NCI-H187 (cell line): ENCODE measurements around the gene GUCA2A.

Source experiments
- DNase-seq, 2 experiments: peaks; one replicate each; lab custom pipeline; 2025; lab: John Stamatoyannopoulos, UW

GUCA2A gene

DNA sequence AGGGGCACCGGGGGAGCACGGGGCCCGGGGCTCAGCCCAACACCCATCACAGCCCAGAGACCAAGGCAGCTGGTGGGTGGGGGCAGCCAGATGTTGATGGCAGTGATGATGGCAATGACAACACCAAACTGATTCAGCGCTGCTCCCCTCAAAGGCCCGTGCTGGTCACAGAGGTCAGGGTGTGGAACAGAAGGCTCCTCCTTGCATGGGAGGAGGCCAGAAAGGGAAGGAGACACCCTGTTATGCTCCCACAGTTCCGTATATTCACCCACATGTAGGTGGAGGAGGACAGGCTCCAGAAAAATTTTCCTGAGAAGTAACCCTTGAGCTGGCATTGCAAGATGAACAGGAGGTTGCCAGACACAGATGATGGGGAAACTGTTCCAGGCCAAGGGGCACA lies 10.9 kb downstream of the GUCA2A start:
- no peak for DNase-seq

DNA sequence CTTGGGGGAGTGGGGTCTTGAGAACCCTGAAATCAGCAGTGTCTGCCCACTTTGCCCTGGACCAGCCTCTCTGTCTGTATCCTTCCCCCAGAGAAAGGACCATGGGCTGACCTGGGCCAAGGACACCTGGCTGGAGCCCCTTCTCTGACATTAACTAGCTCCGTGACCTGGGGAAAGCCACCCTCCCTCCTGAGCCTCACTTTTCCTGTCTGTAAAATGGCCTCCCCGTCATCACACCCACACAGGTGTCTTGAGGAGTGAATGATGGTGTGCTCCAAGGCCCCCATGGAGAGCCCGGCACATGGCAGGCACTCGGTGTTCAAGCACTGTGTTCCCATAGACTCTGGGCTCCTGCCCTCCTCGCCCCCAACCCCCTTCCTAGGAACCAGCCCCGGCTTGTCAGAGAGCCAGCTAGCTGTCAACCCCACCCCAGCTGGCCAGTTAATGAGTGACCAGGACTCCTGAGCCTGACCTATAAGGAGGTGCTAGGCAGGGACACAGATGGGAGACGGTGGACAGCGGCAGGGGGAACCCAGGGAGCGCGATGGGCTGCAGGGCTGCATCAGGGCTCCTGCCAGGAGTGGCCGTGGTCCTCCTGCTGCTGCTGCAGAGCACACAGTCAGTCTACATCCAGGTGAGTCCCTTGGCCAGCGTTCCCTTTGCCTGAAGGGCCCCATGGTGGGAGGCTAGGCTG lies 11.5 kb downstream of the GUCA2A start, which contains the start of gene GUCA2B:
GUCA2B (plus strand) TSS at position 504 of the 694 bp plus-strand sequence; CDS start at position 545, 41 bp downstream.
- DNase-seq: no peak

DNA sequence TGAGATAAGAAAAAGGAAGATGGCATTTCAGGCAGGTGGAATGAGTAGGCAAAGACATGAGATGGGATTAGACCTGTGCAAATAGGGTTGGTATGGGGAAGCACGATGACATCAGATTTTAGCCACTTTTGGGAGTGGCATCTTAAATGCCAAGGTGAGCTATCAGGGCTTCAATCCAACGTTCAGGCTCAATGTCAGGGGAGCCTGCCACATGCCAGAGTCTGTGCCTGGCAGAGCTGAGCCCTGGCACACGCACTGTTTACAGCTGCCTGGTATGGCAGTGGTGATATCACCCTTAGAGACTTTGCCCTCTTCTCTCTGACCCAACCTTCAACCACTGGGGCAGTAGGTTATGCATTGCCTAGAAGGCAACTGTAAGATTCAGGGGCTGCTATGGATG lies 12.4 kb downstream of the GUCA2A start:
- no peak for DNase-seq

DNA sequence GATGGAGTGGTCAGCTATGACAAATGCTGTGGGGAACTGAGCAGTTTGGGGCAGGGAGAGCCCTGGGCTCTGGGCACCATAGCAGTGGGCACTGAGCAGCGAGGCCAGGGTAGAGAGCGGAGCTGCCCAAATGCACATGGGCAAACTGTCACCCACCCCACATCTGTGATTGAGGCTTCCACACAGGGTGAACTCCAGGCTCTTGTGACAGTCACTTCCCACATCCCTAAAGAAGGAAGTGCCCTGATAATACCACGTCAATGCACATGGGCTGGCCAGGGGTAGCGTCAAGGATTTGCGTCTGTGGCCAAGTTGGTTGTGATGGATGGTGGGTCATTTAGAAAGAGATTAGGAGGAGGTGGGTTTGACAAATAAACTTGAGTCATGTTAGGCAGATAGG lies 13.9 kb downstream of the GUCA2A start:
- no peak for DNase-seq

DNA sequence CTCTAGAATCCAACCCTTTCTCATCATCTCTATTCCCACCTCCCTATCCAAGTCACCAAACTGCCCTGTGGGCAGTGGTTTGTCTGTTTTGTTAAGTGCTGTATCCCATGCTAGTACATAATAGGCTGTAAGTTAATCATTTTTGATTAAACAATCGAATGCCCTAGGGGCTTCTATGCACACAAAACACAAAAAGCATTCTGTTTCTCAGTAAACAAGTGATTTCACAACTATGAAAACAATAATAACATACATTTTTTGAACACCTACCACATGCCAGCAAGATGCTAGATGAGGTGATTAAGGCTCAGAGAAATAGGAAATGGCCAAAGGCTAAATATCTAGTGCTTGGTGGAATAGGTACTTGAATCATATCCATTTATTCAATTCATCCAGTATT lies 16.4 kb downstream of the GUCA2A start:
- DNase-seq: no peak

DNA sequence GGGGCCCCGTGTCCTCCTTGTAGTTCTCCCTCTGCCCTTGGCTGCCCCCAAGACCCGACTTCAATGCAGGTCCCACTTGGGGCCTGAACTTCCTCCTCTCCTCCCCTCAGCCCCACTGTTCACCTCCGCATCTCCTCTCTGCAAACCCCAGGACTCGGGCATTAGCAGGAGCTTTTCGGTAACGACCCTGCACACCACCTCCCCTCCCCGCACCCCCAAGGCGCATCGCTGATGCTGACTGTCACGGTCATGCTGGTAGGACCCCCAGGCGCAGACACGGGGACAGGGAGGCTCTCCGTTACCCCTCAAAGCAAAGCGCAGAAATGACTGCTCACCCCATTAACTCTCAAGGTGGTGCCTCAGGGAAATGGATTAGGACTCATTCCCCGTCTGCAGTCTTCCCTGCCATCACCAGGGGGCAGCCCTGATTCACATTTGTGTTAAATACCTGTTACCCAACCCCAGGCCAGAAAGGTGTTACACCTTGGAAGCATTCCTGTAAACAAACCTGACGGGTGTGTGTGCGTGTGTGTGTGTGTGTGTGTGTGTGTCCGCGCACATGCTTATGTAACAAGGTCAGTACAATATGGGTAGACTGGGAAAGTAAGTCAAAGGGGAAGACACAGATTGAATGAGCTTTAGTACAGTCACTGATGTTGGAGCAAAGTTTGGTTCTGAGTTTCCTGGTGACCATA lies 17.8 kb downstream of the GUCA2A start:
- peak; percentile 64 to 75 for DNase-seq

DNA sequence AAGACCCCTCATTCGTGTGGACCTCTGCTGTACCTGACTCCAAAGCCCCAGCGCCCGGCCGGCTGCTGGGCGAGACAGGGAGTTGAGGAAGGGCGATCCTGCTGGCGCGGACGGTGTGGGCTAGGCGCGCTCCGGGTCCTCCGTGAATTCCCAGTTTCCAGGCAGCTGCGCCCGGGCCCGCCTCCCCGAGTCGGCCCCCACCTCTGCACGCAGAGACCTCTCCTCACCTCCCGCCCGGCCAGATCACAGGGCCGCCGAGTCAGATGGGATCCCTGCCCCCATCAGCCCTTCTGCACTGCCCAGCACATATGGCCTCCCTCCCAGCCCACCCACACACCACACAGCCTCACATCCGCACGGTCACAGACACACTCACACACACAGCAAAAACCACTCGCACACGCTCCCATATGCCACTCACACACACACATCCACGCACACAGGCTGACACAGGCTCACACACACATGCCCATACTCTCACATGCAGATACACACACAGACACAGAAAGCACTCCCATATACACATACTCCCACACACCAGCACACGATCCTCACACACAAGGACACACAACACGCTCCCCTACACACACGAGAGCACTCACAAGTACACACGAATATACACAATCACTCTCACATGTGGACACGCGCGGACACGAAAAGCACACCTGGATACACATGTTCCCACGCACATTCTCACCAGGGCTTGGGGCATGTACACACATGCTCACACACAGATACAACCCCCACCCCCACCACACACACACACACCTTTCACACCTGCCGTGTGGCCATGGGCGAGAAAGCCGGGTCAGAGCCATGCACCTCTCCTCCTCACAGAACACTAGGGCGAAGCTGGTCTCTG lies 18.6 kb downstream of the GUCA2A start:
- DNase-seq: no peak

DNA sequence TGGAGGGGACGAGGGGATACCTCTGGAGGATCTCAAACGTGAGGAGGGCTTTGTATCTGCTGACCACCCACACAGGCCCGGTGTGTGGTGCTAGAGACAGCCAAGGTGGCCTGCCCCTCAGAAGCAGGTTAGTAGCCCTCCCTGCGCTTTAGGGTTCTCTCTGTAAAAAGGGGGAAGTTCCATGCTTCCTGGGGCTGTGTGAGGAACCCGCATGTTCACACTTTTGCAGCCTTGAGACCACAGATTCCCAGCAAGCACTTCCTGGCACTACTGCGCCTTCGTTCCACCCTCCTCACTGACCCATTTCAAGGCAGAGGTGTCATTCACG lies 19.2 kb downstream of the GUCA2A start:
- DNase-seq: no peak

DNA sequence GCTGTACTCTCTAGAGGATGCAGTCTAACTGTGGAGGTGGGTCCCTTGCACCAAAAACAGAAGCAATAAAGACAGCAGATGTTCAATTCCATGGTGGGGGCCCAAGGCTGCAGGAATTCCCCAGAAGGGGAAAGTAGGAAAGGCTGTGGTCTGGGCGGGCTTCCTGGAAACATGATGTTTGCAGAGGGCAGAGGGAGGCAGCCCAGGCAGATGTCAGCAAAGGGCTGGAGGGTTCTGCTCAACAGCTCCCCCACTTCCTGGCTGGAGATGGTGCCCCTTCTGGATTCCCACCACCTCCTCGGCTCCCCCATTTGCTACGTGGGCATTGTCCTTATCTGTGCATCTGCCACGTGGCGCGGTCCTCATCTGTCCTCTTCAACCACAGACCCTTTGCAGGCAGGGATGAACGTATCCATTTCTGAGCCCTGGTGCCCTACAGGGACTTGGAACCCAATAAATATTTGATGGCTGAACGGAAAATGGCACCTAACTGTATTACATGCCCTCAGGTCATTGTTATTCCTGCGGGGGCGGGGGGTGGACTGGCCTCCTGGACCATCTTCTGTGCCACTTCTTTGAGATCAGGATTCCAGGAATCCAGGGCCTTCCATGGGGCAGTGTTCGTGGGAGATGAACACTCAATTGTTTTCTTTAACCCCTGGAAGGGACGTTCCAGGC lies 19.7 kb downstream of the GUCA2A start:
- no peak for DNase-seq

DNA sequence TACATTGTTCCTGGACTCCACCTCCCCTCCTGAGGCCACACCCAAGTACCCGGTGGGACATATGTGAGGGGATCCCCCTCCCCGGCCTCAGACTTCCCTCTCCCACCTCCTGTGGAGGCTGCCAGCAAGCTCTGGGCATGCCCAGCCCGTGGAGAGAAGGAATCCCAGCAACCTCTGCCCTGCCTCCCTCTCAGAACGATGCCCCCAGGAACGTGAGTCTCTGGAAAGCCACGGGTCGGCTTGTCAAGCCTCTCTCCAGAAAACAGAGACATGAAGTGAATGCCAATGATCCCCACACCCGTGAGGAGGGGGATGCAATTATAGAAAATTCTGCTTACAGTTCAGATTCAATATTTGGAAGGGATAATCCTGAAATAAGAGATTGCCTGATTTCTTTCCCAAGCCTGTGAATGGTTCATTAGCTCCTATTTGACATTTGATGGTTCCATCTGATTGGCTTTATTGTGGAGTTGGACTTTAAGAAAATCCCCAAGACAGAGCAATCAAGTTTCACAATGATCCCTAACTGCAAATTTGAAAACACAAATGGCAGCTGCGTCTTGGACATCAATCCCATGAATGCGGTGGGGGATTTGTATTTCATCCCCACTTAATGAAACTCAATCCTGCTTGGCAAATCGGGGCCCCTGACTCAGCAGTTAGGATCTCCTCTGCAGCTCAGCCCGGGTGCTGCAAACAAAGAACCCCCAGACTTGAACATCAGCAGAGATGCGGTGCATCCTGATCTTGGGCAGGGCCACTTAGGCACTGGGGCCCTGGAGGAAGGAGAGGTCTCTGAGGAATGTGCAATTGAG lies 20.4 kb downstream of the GUCA2A start:
- DNase-seq: no peak

DNA sequence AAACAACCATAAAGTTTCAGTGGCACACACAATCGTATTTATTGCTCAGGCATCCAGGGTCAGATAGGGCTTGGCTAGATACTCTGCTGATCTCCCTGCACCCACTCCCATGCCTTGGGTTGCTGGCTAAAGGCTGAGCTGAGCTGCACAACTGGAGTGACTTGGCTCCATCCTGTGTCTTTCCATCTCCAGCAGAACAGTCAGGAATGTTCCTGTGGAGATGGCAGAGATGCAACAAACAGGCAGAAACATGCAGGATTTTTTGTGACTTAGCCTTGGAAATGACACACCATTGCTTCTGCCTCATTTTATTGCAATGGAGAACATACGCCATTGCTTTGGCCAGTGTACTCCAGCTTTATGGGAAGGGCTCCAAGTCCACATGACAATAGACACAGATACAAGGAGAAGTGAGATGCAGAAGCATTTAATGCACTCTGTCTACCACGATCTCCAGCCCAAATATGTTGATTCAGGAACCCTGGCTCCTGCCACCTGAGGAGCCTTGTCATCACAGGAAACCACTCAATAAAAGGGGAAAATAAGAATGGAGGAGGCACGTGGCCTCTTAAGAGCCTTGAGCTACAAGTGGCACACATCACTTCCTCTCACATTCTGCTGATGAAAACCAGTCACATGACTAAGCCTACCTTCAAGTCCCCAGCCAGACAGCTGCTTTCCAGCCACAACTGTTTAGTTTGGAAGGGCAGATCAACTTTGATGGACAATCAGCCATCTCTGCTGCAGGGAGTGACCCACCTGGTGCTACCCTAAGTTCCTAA lies 21.5 kb downstream of the GUCA2A start:
- DNase-seq: peak; percentile 56 to 67

DNA sequence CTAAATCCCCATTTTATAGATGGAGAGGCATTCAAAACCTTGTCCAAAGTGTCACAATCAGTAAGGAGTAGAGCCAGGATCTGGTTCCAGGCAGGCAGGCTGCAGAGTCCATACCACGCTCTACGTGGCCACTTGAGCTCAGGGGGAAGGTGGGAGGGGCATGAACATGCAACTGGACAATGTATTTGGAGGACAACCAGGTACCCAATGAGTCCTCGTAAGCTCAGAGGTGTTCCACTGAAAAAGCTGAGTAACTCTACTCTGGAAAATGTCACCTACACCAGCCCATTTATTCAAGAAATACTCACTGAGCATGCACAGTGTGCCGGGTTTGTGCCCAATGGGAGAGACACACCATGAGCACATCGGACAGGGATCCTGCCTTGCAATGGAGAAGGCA lies 22.6 kb downstream of the GUCA2A start:
- no peak for DNase-seq

DNA sequence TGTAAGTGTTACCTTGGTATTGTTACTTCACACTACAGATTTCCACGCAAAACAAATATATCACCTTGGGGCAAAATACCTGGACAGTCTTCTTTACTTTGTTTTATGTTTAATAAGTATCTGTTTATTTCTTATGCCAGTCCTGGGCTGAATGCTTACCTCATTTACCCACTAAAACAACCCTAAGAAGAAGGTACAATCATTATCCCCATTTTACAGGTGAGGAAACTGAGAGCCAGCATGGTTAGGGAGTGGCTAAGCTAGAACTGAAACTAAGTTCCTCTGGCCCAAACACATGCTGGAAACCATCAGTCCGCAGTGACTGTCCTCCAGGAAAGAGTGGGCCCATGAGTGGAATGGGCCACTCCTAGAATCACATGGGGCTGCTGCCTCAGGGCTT lies 24.4 kb downstream of the GUCA2A start:
- DNase-seq: no peak

DNA sequence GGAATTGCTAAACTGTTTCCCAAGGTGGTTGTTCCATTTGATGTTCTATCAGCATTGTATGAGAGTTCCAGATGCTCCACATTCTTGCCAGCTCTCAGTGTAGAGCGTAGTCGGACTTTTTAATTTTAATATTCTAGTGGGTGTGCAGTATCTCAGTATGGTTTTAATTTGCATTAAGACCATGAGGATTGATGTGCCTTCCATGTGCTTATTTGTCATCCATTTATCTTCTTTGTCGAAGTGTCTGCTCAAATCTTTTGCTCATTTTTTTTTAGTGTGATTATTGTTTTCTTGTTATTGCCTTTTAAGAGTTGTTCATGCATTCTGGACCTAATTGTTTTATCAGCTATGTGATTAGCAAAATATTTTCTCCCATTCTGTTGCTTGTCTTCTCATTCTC lies 25.1 kb downstream of the GUCA2A start:
- DNase-seq: no peak

DNA sequence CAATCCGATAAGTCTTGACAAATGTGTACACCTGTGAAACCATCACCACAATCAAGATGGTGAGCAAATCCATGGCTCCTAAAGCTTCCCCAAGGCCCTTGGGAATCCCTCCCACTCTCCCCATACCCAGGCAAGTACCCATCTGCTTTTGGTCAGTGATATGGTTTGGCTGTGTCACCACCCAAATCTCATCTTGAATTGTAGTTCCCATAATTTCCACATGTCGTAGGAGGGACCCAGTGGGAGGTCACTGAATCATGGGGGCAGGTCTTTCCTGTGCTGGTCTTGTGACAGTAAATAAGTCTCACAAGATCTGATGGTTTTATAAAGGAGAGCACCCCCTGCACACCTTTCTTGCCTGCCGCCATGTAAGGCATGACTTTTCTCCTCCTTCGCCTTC lies 26.0 kb downstream of the GUCA2A start:
- DNase-seq: no peak

DNA sequence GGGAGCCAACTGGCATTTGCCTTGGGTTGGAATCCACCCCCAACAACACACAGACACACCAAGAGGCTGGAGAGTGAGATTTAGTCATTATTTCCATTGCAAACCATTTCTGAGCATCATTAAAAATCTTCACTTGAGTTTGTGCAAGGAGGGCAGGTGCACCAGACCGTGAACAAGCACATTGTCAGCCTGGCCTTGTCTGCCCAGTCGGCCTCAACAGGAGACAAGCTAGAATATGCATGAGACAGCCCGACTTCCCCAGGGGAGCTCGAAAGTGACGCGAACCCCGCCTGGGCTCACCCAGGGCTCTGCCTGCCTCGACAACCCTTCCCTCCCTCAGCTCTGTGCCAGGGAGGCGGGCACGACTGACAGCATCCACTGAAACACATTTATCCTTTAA lies 26.8 kb downstream of the GUCA2A start:
- DNase-seq: peak; percentile 4 to 28

DNA sequence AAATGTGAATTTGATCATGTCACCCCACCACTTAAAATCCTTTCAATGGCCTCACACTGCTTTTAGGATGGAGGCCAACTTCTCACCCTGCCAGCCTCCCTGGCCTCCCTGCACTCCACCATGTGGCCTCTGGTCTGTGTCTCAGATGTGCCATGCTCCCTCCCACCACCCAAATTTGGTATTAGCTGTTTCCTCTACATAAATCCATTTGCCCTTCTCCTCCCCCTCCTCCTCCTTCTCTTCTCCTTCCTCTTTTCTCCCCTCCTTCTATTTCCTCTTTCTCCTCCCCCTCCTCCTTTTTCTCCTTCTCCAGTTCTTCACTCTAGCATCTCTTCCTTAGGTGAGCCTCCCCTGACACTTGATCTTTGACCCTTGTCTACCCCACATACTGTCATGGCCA lies 28.1 kb downstream of the GUCA2A start:
- DNase-seq: no peak

DNA sequence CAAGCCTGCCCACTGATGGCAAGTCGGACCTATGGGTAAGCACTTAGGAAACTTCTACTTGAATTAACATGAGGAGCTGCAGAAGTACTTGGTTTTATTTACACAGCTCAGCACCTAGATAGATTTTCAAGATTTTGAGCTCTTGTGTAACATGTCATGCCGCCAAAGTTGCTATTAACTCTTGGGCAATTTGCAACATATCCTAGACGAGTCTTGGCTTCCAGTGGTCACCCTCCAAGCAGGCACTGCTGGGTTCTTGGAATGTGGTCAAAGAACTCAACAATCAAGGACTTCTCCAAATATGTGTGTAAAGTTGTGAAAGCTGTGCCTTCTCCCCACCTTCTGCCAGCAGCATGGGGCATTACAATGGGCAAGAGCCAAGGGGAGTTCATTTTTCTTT lies 29.1 kb downstream of the GUCA2A start:
- no peak for DNase-seq

DNA sequence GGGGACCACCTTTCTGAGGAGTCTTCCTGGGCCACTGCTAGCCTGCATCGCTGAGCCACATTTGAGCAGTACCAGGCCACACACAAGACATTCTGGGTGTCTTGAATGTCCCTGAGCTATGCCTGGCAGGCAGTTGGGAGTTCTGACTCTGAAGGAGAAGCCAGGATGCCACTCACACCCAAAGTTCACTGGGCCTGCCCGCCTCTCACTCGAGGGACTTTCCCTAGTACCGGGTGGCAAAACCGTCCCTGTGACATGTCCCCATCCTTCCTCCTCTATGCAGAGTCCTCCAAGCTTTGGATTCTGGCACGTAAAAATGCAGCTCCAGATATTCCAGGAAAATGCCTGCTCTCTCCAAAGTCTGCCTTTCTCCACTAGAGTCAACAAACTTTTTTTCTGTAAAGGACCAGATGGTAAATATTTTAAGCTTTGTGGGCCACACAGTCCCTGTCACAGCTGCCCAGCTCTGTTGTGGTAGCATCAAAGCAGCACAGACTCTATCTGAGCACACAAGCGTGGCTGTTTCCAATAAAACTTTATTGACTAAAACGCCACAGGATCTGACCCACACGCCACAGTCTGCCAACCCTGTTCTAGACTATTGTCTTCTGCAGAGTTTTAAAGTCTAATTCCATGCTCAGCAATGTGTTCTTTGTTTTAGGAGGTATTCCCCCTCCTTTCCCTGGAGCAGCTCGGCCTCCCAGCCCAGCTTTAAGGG lies 30.6 kb downstream of the GUCA2A start:
- no peak for DNase-seq

DNA sequence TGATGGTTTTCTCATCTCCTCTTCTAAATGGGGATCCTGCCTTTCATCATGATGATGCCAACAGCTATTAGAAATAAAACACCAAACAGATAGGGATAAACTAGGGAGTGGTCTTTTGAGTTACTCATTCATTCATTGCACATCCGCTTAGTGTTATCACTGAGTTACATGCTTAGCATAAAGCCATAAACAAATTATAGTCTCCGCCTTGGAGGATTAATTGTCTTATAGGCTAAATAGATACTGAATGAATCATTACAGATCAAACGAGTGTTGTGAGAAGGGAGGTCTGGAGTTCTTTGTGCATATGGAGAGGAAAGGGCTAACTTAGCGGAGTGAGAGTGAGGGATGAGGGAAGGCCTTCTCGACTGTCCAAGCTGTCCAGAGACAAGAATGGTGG lies 31.2 kb downstream of the GUCA2A start:
- DNase-seq: no peak
